ENCODE measurements around the gene DNAJC15.

DNAJC15 gene

GRCh38 chr13:43081866-43082265 lies 58.5 kb downstream of the DNAJC15 start:
- no peak for DNase-seq

GRCh38 chr13:43083750-43084149 lies 60.4 kb downstream of the DNAJC15 start:
- DNase-seq: no peak

GRCh38 chr13:43085545-43085944 lies 62.2 kb downstream of the DNAJC15 start:
- no peak for DNase-seq

- DNase-seq: no peak
These were observed 62.8 kb downstream of the DNAJC15 start for GRCh38 chr13:43086181-43086580.

GRCh38 chr13:43088093-43088511 lies 64.7 kb downstream of the DNAJC15 start:
- DNase-seq: no peak

GRCh38 chr13:43089912-43090498 lies 66.6 kb downstream of the DNAJC15 start:
- DNase-seq: no peak

- DNase-seq: no peak
These were observed 71.5 kb downstream of the DNAJC15 start for GRCh38 chr13:43094901-43095300.

- DNase-seq: no peak
These were observed 72.7 kb downstream of the DNAJC15 start for GRCh38 chr13:43095771-43096719.

GRCh38 chr13:43100667-43101066 lies 77.3 kb downstream of the DNAJC15 start:
- no peak for DNase-seq

GRCh38 chr13:43102304-43102703 lies 78.9 kb downstream of the DNAJC15 start:
- DNase-seq: no peak

- DNase-seq: no peak
These were observed 84.4 kb downstream of the DNAJC15 start for GRCh38 chr13:43107780-43108179.

GRCh38 chr13:43110036-43110435 lies 86.7 kb downstream of the DNAJC15 start:
- no peak for DNase-seq

- DNase-seq: no peak
These were observed 87.3 kb downstream of the DNAJC15 start for GRCh38 chr13:43110658-43111057.

GRCh38 chr13:43111559-43112400 lies 88.4 kb downstream of the DNAJC15 start:
- no peak for DNase-seq

GRCh38 chr13:43113603-43114002 lies 90.2 kb downstream of the DNAJC15 start:
- no peak for DNase-seq

- no peak for DNase-seq
These were observed 91.1 kb downstream of the DNAJC15 start for GRCh38 chr13:43114504-43114903.

- no peak for DNase-seq
These were observed 91.8 kb downstream of the DNAJC15 start for GRCh38 chr13:43115141-43115540.

- DNase-seq: no peak
These were observed 92.9 kb downstream of the DNAJC15 start for GRCh38 chr13:43116242-43116641.

- no peak for DNase-seq
These were observed 95.1 kb downstream of the DNAJC15 start for GRCh38 chr13:43118521-43118920.

GRCh38 chr13:43119206-43119605 lies 95.8 kb downstream of the DNAJC15 start:
- DNase-seq: no peak

GRCh38 chr13:43122791-43123190 lies 99.4 kb downstream of the DNAJC15 start:
- peak in 5 of 56 donors; percentile 11 to 32 (median 24) for DNase-seq

- no peak for DNase-seq
These were observed 100.5 kb downstream of the DNAJC15 start for GRCh38 chr13:43123856-43124255.
